Nasal cavity respiratory epithelium epithelial cell of viscerocranial mucosa (primary cell): ENCODE data around the gene GSTA3. TPM values are rescaled to one million over a fixed set of nuclear protein-coding genes. Genes with fewer than 3 reads are reported as not detected.

Experiments used
- total RNA-seq: library from RNA; depleted of rRNA; stranded (reverse); fragments of >200 nt; gene quantifications from 2 replicates; pipeline ENCODE4 v1.2.3, GENCODE V29; 2014

The GSTA3 gene
- not detected in 2 replicates for total RNA-seq

GRCh38 chr6:52909531-52909930 lies at the start of gene GSTA3:
Gene GSTA3 (minus strand): TSS chr6:52909698. CDS start chr6:52905834, 3,864 bp downstream.

Other genes starting within 250 kb of the GSTA3 start
- gene TMEM14A, start 238.6 kb downstream of the GSTA3 start, total RNA-seq, result 5.5 and 19.1 TPM in 2 replicates
- gene GSTA2, start 146.2 kb downstream of the GSTA3 start, total RNA-seq, result not detected in 2 replicates
- gene GSTA1, start 105.9 kb downstream of the GSTA3 start, total RNA-seq, result 0.21 TPM in 1 of 2 replicates, not detected in the other
- not detected in 2 replicates for gene GSTA5, start 68.9 kb downstream of the GSTA3 start, total RNA-seq
- gene GSTA4, start 85.6 kb upstream of the GSTA3 start, total RNA-seq, result 5.8 and 13.9 TPM in 2 replicates
- gene CILK1, start 152.1 kb upstream of the GSTA3 start, total RNA-seq, result 2.7 and 6.5 TPM in 2 replicates
- gene FBXO9, start 155.7 kb upstream of the GSTA3 start, total RNA-seq, result 33.2 and 44.7 TPM in 2 replicates
- under 0.01 TPM in 1 of 2 replicates, not detected in the other for gene GCM1, start 239.1 kb upstream of the GSTA3 start, total RNA-seq